Measurements from ENCODE around the gene ICAM3.

ICAM3 gene

GRCh38 chr19:10362259-10362658 lies 22.8 kb upstream of the ICAM3 start:
- TF ChIP-seq REST (IDR thresholded peaks at IDR 0.05; ENCODE audit: low read depth) (no peak), USF1 (IDR thresholded peaks at IDR 0.05) (no peak), TAF1 (IDR thresholded peaks at IDR 0.05; ENCODE audit: low read depth) (no peak), TEAD4 (IDR thresholded peaks at IDR 0.05) (no peak), FOXM1 (IDR thresholded peaks at IDR 0.05; ENCODE audit: borderline replicate concordance, low read depth) (no peak), CEBPB (IDR thresholded peaks at IDR 0.05) (no peak), EP300 (IDR thresholded peaks at IDR 0.05; ENCODE audit: borderline replicate concordance) (no peak), MAX (IDR thresholded peaks at IDR 0.05) (no peak)

GRCh38 chr19:10361569-10362011 lies 22.2 kb upstream of the ICAM3 start:
- TF ChIP-seq FOXM1 (IDR thresholded peaks at IDR 0.05; ENCODE audit: borderline replicate concordance, low read depth) (no peak), RAD21 (IDR thresholded peaks at IDR 0.05; ENCODE audit: low read depth) (no peak), REST (IDR thresholded peaks at IDR 0.05; ENCODE audit: low read depth) (no peak), TEAD4 (IDR thresholded peaks at IDR 0.05) (no peak), NFIC (IDR thresholded peaks at IDR 0.05) (no peak), EGR1 (IDR thresholded peaks at IDR 0.05) (no peak), TCF12 (IDR thresholded peaks at IDR 0.05; ENCODE audit: low read depth) (no peak), MAX (IDR thresholded peaks at IDR 0.05) (no peak), ZBTB7A (IDR thresholded peaks at IDR 0.05; ENCODE audit: low read depth) (no peak), CEBPB (IDR thresholded peaks at IDR 0.05) (no peak), CREB1 (IDR thresholded peaks at IDR 0.05; ENCODE audit: low read depth) (no peak), TAF1 (IDR thresholded peaks at IDR 0.05; ENCODE audit: low read depth) (no peak)

- TF ChIP-seq CREB1 (IDR thresholded peaks at IDR 0.05; ENCODE audit: low read depth) (no peak), EGR1 (IDR thresholded peaks at IDR 0.05) (no peak), CEBPB (IDR thresholded peaks at IDR 0.05) (no peak), MAX (IDR thresholded peaks at IDR 0.05) (no peak), EP300 (IDR thresholded peaks at IDR 0.05; ENCODE audit: borderline replicate concordance) (no peak), TAF1 (IDR thresholded peaks at IDR 0.05; ENCODE audit: low read depth) (no peak), ZBTB7A (IDR thresholded peaks at IDR 0.05; ENCODE audit: low read depth) (no peak), REST (IDR thresholded peaks at IDR 0.05; ENCODE audit: low read depth) (no peak), NFIC (IDR thresholded peaks at IDR 0.05) (no peak)
These were observed 17.0 kb upstream of the ICAM3 start for GRCh38 chr19:10356431-10356830.

GRCh38 chr19:10353793-10354391 lies 14.5 kb upstream of the ICAM3 start:
- TF ChIP-seq EGR1 (IDR thresholded peaks at IDR 0.05) (no peak), RAD21 (IDR thresholded peaks at IDR 0.05; ENCODE audit: low read depth) (no peak), TEAD4 (IDR thresholded peaks at IDR 0.05) (no peak), CEBPB (IDR thresholded peaks at IDR 0.05) (no peak), TCF12 (IDR thresholded peaks at IDR 0.05; ENCODE audit: low read depth) (no peak), CREB1 (IDR thresholded peaks at IDR 0.05; ENCODE audit: low read depth) (no peak), YY1 (IDR thresholded peaks at IDR 0.05; ENCODE audit: low read depth) (no peak), MAX (IDR thresholded peaks at IDR 0.05) (no peak), REST (IDR thresholded peaks at IDR 0.05; ENCODE audit: low read depth) (no peak), NFIC (IDR thresholded peaks at IDR 0.05) (no peak), FOXM1 (IDR thresholded peaks at IDR 0.05; ENCODE audit: borderline replicate concordance, low read depth) (no peak), TAF1 (IDR thresholded peaks at IDR 0.05; ENCODE audit: low read depth) (no peak), USF1 (IDR thresholded peaks at IDR 0.05) (no peak), ZBTB7A (IDR thresholded peaks at IDR 0.05; ENCODE audit: low read depth) (no peak), EP300 (IDR thresholded peaks at IDR 0.05; ENCODE audit: borderline replicate concordance) (no peak)

Measured in Ishikawa (cell line).